ENCODE data around the gene RHOB. TPM values are rescaled to one million over a fixed set of nuclear protein-coding genes. Genes with fewer than 3 reads are reported as not detected.
"Not testable (repeated sequence)": the region's sequence is repeated elsewhere in the genome, so short reads cannot be mapped to it uniquely, and the experiment has no call there.

The RHOB gene
- polyA plus RNA-seq, 1 donor from 2014 or later = 205 TPM

- H3K36me3 ChIP-seq (ENCODE audit: insufficient read depth, low read length) = no peaks in the 10 kb centered on the region
- no peaks in the 10 kb centered on the region for H3K9me2 ChIP-seq (ENCODE audit: insufficient read depth, low read length)
- no peak overlapping the region for H3K27ac ChIP-seq (ENCODE audit: low read length)
- H3K9me3 ChIP-seq (ENCODE audit: low read length) = no peaks in the 10 kb centered on the region
- no peak overlapping the region for H3K9ac ChIP-seq (ENCODE audit: low read length)
- no peaks in the 10 kb centered on the region for H3K27me3 ChIP-seq (ENCODE audit: insufficient read depth, low read depth, low read length)
- no peaks in the 10 kb centered on the region for H4K20me1 ChIP-seq (ENCODE audit: insufficient read depth)
- H3K79me2 ChIP-seq (replicated peaks; ENCODE audit: insufficient read depth, low read length) = no peaks in the 10 kb centered on the region
- no peak overlapping the region for H3K4me2 ChIP-seq (ENCODE audit: low read length)
- no peak for TF ChIP-seq POLR2AphosphoS5 (IDR thresholded peaks at IDR 0.05)
- TF ChIP-seq EZH2 (IDR thresholded peaks at IDR 0.05; ENCODE audit: borderline replicate concordance, insufficient read depth, low read length, poor library complexity, severe bottlenecking) = no peak
- no peak for TF ChIP-seq EP300 (conservative IDR thresholded peaks at IDR 0.05; ENCODE audit: poor library complexity, severe bottlenecking)
- no peak for TF ChIP-seq REST (IDR thresholded peaks at IDR 0.05; ENCODE audit: borderline replicate concordance)
- TF ChIP-seq MXI1 (conservative IDR thresholded peaks at IDR 0.05; ENCODE audit: poor library complexity, severe bottlenecking) = no peak
- no peak for TF ChIP-seq CTCF (IDR thresholded peaks at IDR 0.05; ENCODE audit: poor library complexity, severe bottlenecking)
- no peak for TF ChIP-seq RAD21 (conservative IDR thresholded peaks at IDR 0.05)
- no peak for TF ChIP-seq SMC3 (conservative IDR thresholded peaks at IDR 0.05; ENCODE audit: poor library complexity)
- no peak for TF ChIP-seq TAF1 (IDR thresholded peaks at IDR 0.05; ENCODE audit: low read depth)
- no peak overlapping the region for H3K4me3 ChIP-seq (ENCODE audit: low read length)
- H2AFZ ChIP-seq (ENCODE audit: low read depth, low read length) = no peak overlapping the region
- H3F3A ChIP-seq (ENCODE audit: insufficient read depth, low read length, poor library complexity, severe bottlenecking) = no peaks in the 10 kb centered on the region
Observed at GRCh38 chr2:20490300-20491181, 43.7 kb downstream of the RHOB start.

DNA sequence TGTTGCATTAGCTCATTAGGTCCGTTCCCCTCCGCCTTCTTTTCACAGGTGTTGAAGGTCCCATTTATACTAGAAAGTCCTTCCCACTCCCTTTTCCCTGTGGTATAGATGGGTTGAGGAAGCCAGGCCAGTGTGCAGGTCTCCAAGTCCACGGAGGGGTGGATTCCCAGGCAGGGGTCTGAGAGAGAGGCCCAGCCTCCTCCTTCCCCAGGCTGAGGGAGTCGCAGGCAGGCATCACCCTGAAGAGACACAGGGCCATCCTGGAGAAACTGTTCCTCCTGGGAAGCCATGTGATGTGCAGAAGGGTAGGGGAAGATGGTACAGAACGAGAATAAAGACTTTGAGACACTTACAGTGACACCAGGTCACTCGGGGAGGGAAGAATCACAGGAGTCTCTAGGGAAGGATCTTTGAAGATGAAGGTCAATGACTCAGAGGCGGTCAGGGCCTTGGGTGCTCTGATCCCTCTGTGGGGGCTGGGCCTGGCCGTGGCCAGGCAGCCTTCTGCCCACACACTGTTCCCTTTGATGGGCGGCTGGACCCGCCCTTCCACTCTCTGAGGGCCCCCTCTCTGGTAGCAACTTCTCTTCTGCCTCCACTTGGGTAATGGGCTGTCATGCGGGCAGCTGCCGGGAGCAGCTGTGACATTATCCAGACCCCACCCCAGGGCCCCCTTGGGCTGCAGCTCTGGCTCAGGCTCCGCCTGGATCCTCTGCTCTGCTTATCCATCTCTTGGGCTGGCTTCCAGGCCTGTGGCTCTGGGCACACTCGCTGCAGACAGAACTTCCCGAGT lies 45.1 kb downstream of the RHOB start:
- no peak overlapping the region for H3K27ac ChIP-seq (ENCODE audit: low read length)

GRCh38 chr2:20493095-20493494 lies 46.2 kb downstream of the RHOB start:
- H3K27me3 ChIP-seq (ENCODE audit: insufficient read depth, low read depth, low read length); H3K79me2 ChIP-seq (replicated peaks; ENCODE audit: insufficient read depth, low read length); H3K27ac ChIP-seq (ENCODE audit: low read length); H3K4me3 ChIP-seq (ENCODE audit: low read length); H3K9ac ChIP-seq (ENCODE audit: low read length); H2AFZ ChIP-seq (ENCODE audit: low read depth, low read length); H3F3A ChIP-seq (ENCODE audit: insufficient read depth, low read length, poor library complexity, severe bottlenecking); H3K4me2 ChIP-seq (ENCODE audit: low read length); H3K9me2 ChIP-seq (ENCODE audit: insufficient read depth, low read length); H3K9me3 ChIP-seq (ENCODE audit: low read length); H3K36me3 ChIP-seq (ENCODE audit: insufficient read depth, low read length); H4K20me1 ChIP-seq (ENCODE audit: insufficient read depth): not testable (repeated sequence)

More for the DNA sequence above, 45.1 kb downstream of the RHOB start:
- Histone ChIP-seq H3K27me3 (ENCODE audit: insufficient read depth, low read depth, low read length) (no peaks in the 10 kb centered on the region), H3K9me2 (ENCODE audit: insufficient read depth, low read length) (no peaks in the 10 kb centered on the region), H3K9ac (ENCODE audit: low read length) (no peak overlapping the region), H3F3A (ENCODE audit: insufficient read depth, low read length, poor library complexity, severe bottlenecking) (no peaks in the 10 kb centered on the region), H4K20me1 (ENCODE audit: insufficient read depth) (no peaks in the 10 kb centered on the region), H3K4me3 (ENCODE audit: low read length) (no peak overlapping the region), H3K36me3 (ENCODE audit: insufficient read depth, low read length) (no peaks in the 10 kb centered on the region), H3K4me2 (ENCODE audit: low read length) (no peak overlapping the region), H2AFZ (ENCODE audit: low read depth, low read length) (no peak overlapping the region), H3K9me3 (ENCODE audit: low read length) (no peaks in the 10 kb centered on the region), H3K79me2 (replicated peaks; ENCODE audit: insufficient read depth, low read length) (no peaks in the 10 kb centered on the region)
- no peak for TF ChIP-seq EP300 (conservative IDR thresholded peaks at IDR 0.05; ENCODE audit: poor library complexity, severe bottlenecking)
- no peak for TF ChIP-seq TAF1 (IDR thresholded peaks at IDR 0.05; ENCODE audit: low read depth)
- no peak for TF ChIP-seq SMC3 (conservative IDR thresholded peaks at IDR 0.05; ENCODE audit: poor library complexity)
- TF ChIP-seq MXI1 (conservative IDR thresholded peaks at IDR 0.05; ENCODE audit: poor library complexity, severe bottlenecking) = no peak
